Measurements from ENCODE around the gene PKIG.

DNA sequence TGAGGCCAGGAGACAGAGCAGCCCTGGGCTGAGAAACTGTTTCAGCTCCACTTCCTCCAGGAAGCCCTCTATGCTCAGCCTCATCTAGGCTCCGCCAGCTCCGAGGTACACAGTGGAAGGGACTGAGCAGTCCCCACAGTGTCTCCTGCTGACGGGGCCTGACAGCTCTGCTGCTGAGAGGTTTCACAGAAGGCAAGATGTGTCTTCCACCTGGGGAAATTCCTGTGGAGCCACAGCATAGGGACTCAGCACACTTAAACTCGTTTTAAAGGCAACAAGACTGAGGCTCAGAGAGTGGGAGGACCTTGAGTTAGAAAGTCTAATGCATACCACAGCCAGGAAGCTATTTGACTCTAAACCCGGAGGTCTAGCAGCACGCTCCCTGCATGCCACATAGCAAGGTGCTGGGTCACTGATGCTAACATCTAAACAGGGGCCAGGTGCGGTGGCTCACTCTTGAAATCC is 62.3 kb downstream of the PKIG start:
- no peak; the same call in 1 of the 2 replicates for TF ChIP-seq POLR2A (IDR thresholded peaks at IDR 0.05; ENCODE audit: low read depth, low read length)
- TF ChIP-seq POU2F2 (IDR thresholded peaks at IDR 0.05; ENCODE audit: low read depth, low read length), result no peak; the same call in 1 of the 2 replicates
- TF ChIP-seq POLR2AphosphoS5 (IDR thresholded peaks at IDR 0.05; ENCODE audit: low read depth, low read length), result no peak
- no peak; the same call in 1 of the 2 replicates for TF ChIP-seq TAF1 (IDR thresholded peaks at IDR 0.05; ENCODE audit: low read depth, low read length)

Data from GM12891 (cell line).